Neural progenitor cell (in vitro differentiated cells): ENCODE data around the gene TLE3. TPM values are rescaled to one million over a fixed set of nuclear protein-coding genes. Genes with fewer than 3 reads are reported as not detected.
A peak's percentile ranks its signal among the peaks of the same experiment; 100 is the strongest.
"Not testable (repeated sequence)": the region's sequence is repeated elsewhere in the genome, so short reads cannot be mapped to it uniquely, and the experiment has no call there.

Experiments
- DNase-seq: peaks from one replicate; pipeline ENCODE4 v3.0.0-alpha.2; 2016; ENCODE audit warnings: low spot score
- H2AFZ ChIP-seq: fragments of 200-600 bp; sonication (generic); replicated peaks from 2 replicates; pipeline ENCODE4 v1.6.1; 2016; ENCODE audit warnings: antibody characterized with exemption
- H3F3A ChIP-seq: fragments of 200-600 bp; sonication (generic); 2 replicates; pipeline ENCODE4 v1.6.1; 2016; ENCODE audit warnings: antibody characterized with exemption, low read depth
- H3K27ac ChIP-seq: fragments of 200-600 bp; sonication (generic); 2 replicates; pipeline ENCODE4 v1.5.1; 2016; ENCODE audit warnings: mild to moderate bottlenecking
- H3K27me3 ChIP-seq: fragments of 200-600 bp; sonication (generic); 2 replicates; pipeline ENCODE4 v1.6.1; 2016; ENCODE audit warnings: mild to moderate bottlenecking, moderate library complexity
- H3K36me3 ChIP-seq: fragments of 200-600 bp; sonication (generic); 2 replicates; pipeline ENCODE4 v1.5.1; 2016
- H3K4me1 ChIP-seq: fragments of 200-600 bp; sonication (generic); 2 replicates; pipeline ENCODE4 v1.6.1; 2016; ENCODE audit warnings: mixed run types
- H3K4me2 ChIP-seq: fragments of 200-600 bp; sonication (generic); 2 replicates; pipeline ENCODE4 v1.6.1; 2016
- H3K4me3 ChIP-seq: fragments of 200-600 bp; sonication (generic); 2 replicates; pipeline ENCODE4 v1.5.1; 2016
- H3K79me2 ChIP-seq: fragments of 200-600 bp; sonication (generic); 2 replicates; pipeline ENCODE4 v1.6.1; 2016; ENCODE audit warnings: low read depth
- H3K9ac ChIP-seq: fragments of 200-600 bp; sonication (generic); 2 replicates; pipeline ENCODE4 v1.6.1; 2016
- H3K9me3 ChIP-seq: fragments of 200-600 bp; sonication (generic); 2 replicates; pipeline ENCODE4 v1.5.1; 2016; ENCODE audit warnings: low read depth
- H4K20me1 ChIP-seq: fragments of 200-600 bp; sonication (generic); 2 replicates; pipeline ENCODE4 v1.6.1; 2016; ENCODE audit warnings: low read depth
- H3K27ac Mint-ChIP-seq: 3 replicates; pipeline ENCODE4 v1.8.0; 2021; ENCODE audit warnings: mixed read lengths
- H3K27me3 Mint-ChIP-seq: 2 replicates; pipeline ENCODE4 v1.8.0; 2022; ENCODE audit warnings: low read depth, mild to moderate bottlenecking, inconsistent platforms, moderate library complexity, mixed read lengths; ENCODE audit not compliant: insufficient read depth
- H3K36me3 Mint-ChIP-seq: 3 replicates; pipeline ENCODE4 v1.8.0; 2021; ENCODE audit warnings: mixed read lengths
- H3K4me1 Mint-ChIP-seq: 3 replicates; pipeline ENCODE4 v1.8.0; 2021; ENCODE audit warnings: mixed read lengths
- H3K4me3 Mint-ChIP-seq: 3 replicates; pipeline ENCODE4 v1.8.0; 2021; ENCODE audit warnings: mild to moderate bottlenecking, moderate library complexity, mixed read lengths
- H3K9me3 Mint-ChIP-seq: 3 replicates; pipeline ENCODE4 v1.8.0; 2020; ENCODE audit warnings: mixed read lengths
- CTCF ChIP-seq: fragments of 200-600 bp; sonication (generic); IDR thresholded peaks from 2 replicates; pipeline ENCODE4 v1.5.1; 2017; ENCODE audit warnings: antibody characterized with exemption, mild to moderate bottlenecking
- EZH2 ChIP-seq: fragments of 200-600 bp; sonication (generic); IDR thresholded peaks from 2 replicates; pipeline ENCODE4 v1.6.1; 2017; ENCODE audit warnings: antibody characterized with exemption, mild to moderate bottlenecking, moderate library complexity
- EZH2phosphoT487 ChIP-seq: fragments of 200-600 bp; sonication (generic); IDR thresholded peaks from 2 replicates; pipeline ENCODE4 v1.6.1; 2017; ENCODE audit warnings: antibody characterized with exemption
- total RNA-seq: library from RNA; depleted of rRNA; stranded (reverse); fragments of >200 nt; gene quantifications from 2 replicates; pipeline ENCODE4 v1.2.3, GENCODE V29; 2015; ENCODE audit warnings: low replicate concordance

The TLE3 gene
- total RNA-seq, 1 donor from 2014 or later, result 22.1 TPM

GRCh38 chr15:70140025-70140542 is 42.4 kb upstream of the TLE3 start:
- H3K4me3 Mint-ChIP-seq, result no peak overlapping the region
- no peak for DNase-seq
- Histone ChIP-seq H3K4me2 (no peak overlapping the region), H3K36me3 (no peaks in the 10 kb centered on the region), H3K79me2 (no peaks in the 10 kb centered on the region), H4K20me1 (no peaks in the 10 kb centered on the region), H3K27me3 (no peaks in the 10 kb centered on the region), H2AFZ (no peak overlapping the region), H3K9ac (no peak overlapping the region), H3K27ac (no peak overlapping the region), H3K9me3 (no peaks in the 10 kb centered on the region), H3K4me3 (no peak overlapping the region), H3K4me1 (peaks cover 7% of the 10 kb centered on the region), H3F3A (peaks cover 5% of the 10 kb centered on the region)
- H3K4me1 Mint-ChIP-seq, result peaks cover 27% of the 10 kb centered on the region
- no peak for TF ChIP-seq CTCF
- no peak for TF ChIP-seq EZH2
- no peak for TF ChIP-seq EZH2phosphoT487
- no peaks in the 10 kb centered on the region for H3K36me3 Mint-ChIP-seq
- H3K9me3 Mint-ChIP-seq, result no peaks in the 10 kb centered on the region
- peaks cover 14% of the 10 kb centered on the region for H3K27me3 Mint-ChIP-seq
- H3K27ac Mint-ChIP-seq, result peak overlapping the region; percentile 32

DNA sequence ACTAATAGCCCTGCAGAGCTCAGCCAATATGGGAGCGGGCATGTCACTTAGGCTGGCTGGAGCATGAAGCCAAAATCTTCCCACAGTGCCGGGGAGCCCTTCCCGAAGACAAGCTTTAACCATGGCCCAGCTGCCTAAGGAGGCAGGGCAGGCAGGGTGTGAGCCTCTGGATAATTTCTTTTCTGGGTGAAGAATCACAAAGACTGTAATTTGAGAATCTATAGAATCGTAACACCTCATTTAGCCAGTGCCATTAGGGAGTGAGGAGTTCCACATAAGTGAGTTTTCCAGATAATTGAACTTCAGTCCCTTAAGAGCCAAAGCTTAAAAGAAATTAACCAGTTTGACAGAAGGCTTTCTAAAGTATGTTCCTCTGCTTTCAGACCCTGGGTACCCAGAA is 40.2 kb upstream of the TLE3 start:
- peaks cover 13% of the 10 kb centered on the region for H3K27me3 Mint-ChIP-seq
- H3K27me3 ChIP-seq, result no peaks in the 10 kb centered on the region
- TF ChIP-seq EZH2phosphoT487 (no peak), EZH2 (no peak), CTCF (no peak)

DNA sequence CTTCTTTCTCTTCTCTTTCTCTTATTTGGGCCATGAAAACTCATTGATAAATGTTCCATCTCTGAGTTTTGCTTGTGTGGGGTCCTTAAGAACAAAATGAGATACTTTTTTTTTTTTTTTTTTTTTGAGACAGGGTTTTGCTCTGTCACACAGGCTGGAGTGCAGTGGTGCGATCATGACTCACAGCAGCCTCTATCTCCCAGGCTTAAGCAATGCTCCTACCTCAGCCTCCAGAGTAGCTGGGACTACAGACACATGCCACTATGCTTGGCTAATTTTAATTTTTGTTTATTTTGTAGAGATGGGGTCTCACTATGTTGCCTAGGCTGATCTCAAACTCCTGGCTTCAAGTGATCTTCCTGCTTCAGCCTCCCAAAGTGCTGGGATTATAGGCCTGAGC is 39.3 kb upstream of the TLE3 start:
- not testable (repeated sequence) for H3K27me3 Mint-ChIP-seq, H3K36me3 Mint-ChIP-seq, H3K79me2 ChIP-seq, H3K4me3 ChIP-seq, H3K27ac Mint-ChIP-seq, H3K9me3 ChIP-seq, H3K9ac ChIP-seq, H3K4me2 ChIP-seq, DNase-seq, H3K4me1 Mint-ChIP-seq, H3K9me3 Mint-ChIP-seq, H3K27ac ChIP-seq, H2AFZ ChIP-seq, H3K36me3 ChIP-seq, H3K4me1 ChIP-seq, H3K4me3 Mint-ChIP-seq, H4K20me1 ChIP-seq, H3F3A ChIP-seq, H3K27me3 ChIP-seq

More for the DNA sequence above, 40.2 kb upstream of the TLE3 start:
- Mint-ChIP-seq H3K36me3 (no peaks in the 10 kb centered on the region), H3K9me3 (no peaks in the 10 kb centered on the region), H3K4me1 (peaks cover 12% of the 10 kb centered on the region), H3K4me3 (no peak overlapping the region), H3K27ac (no peak overlapping the region)
- Histone ChIP-seq H3K36me3 (no peaks in the 10 kb centered on the region), H3K4me2 (no peak overlapping the region), H2AFZ (no peak overlapping the region), H3K9ac (no peak overlapping the region), H3K79me2 (no peaks in the 10 kb centered on the region), H3K4me1 (peaks cover 2% of the 10 kb centered on the region), H3K4me3 (no peak overlapping the region), H3K27ac (no peak overlapping the region), H3F3A (no peaks in the 10 kb centered on the region), H4K20me1 (no peaks in the 10 kb centered on the region), H3K9me3 (no peaks in the 10 kb centered on the region)
- no peak for DNase-seq

DNA sequence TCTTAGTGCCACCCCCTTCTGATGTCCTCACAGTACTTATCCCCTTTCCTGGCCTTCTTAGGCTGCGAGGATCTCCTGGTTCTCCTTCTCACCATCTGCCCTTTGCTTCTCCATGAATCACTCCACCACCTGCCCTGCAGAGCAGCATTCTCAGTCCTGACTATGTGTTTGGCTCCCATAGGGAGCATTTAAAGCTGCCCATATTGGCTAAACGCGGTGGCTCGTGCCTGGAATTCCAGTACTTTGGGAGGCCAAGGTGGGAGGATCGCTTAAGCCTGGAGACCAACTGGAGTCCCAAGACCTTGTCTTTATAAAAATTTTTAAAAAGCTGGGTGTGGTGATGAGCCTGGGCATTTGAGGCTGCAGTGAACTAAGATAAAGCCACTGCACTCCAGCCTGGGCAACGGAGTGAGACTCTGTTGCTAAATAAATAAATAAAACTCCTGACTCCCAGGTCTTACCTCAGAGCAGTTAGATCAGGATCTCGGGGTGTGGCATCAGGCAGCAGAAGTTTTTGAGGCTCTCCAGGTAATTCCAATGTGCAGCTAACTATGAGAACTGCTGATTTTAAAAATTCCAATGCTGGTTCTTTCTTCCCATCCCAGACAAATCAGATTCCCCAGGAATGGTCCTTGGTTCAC is 36.2 kb upstream of the TLE3 start:
- TF ChIP-seq CTCF (no peak), EZH2phosphoT487 (no peak), EZH2 (no peak)
- Histone ChIP-seq H3K79me2 (no peaks in the 10 kb centered on the region), H2AFZ (no peak overlapping the region), H3K4me1 (no peaks in the 10 kb centered on the region), H4K20me1 (no peaks in the 10 kb centered on the region), H3K27ac (no peak overlapping the region), H3K36me3 (no peaks in the 10 kb centered on the region), H3K27me3 (no peaks in the 10 kb centered on the region), H3F3A (no peaks in the 10 kb centered on the region), H3K4me2 (no peak overlapping the region), H3K4me3 (no peak overlapping the region), H3K9me3 (no peaks in the 10 kb centered on the region), H3K9ac (no peak overlapping the region)
- H3K27ac Mint-ChIP-seq, result no peak overlapping the region
- no peak for DNase-seq
- no peak overlapping the region for H3K4me3 Mint-ChIP-seq
- H3K36me3 Mint-ChIP-seq, result no peaks in the 10 kb centered on the region
- peaks cover 7% of the 10 kb centered on the region for H3K27me3 Mint-ChIP-seq
- H3K9me3 Mint-ChIP-seq, result no peaks in the 10 kb centered on the region
- peaks cover 9% of the 10 kb centered on the region for H3K4me1 Mint-ChIP-seq
